GM23248 (cell line): ENCODE data around the gene AOPEP. TPM values are rescaled to one million over a fixed set of nuclear protein-coding genes. Genes with fewer than 3 reads are reported as not detected.
A peak's percentile ranks its signal among the peaks of the same experiment; 100 is the strongest.

Experiments used
- DNase-seq: peaks from one replicate; pipeline ENCODE4 v3.0.0-alpha.2; 2015
- H2AFZ ChIP-seq: fragments of 200-600 bp; sonication (generic); 2 replicates; pipeline ENCODE4 v1.6.1; 2016; ENCODE audit warnings: antibody characterized with exemption
- H3F3A ChIP-seq: fragments of 200-600 bp; sonication (generic); 2 replicates; pipeline ENCODE4 v1.6.1; 2016; ENCODE audit warnings: mild to moderate bottlenecking, antibody characterized with exemption, mixed run types; ENCODE audit not compliant: insufficient read depth
- H3K27ac ChIP-seq: fragments of 200-600 bp; sonication (generic); 2 replicates; pipeline ENCODE4 v1.5.1; 2016; ENCODE audit warnings: mild to moderate bottlenecking
- H3K27me3 ChIP-seq: fragments of 200-600 bp; sonication (generic); replicated peaks from 2 replicates; pipeline ENCODE4 v1.6.1; 2016; ENCODE audit warnings: mild to moderate bottlenecking; ENCODE audit not compliant: insufficient read depth
- H3K36me3 ChIP-seq: fragments of 200-600 bp; sonication (generic); 2 replicates; pipeline ENCODE4 v1.6.1; 2016; ENCODE audit warnings: low read depth, mild to moderate bottlenecking
- H3K4me1 ChIP-seq: fragments of 200-600 bp; sonication (generic); 2 replicates; pipeline ENCODE4 v1.6.1; 2016; ENCODE audit warnings: mild to moderate bottlenecking; ENCODE audit not compliant: insufficient read depth
- H3K4me2 ChIP-seq: fragments of 200-600 bp; sonication (generic); one replicate; pipeline ENCODE4 v1.6.1; 2016; ENCODE audit warnings: mild to moderate bottlenecking; ENCODE audit not compliant: unreplicated experiment
- H3K4me3 ChIP-seq: fragments of 200-600 bp; sonication (generic); 2 replicates; pipeline ENCODE4 v1.5.1; 2016; ENCODE audit warnings: mild to moderate bottlenecking
- H3K79me2 ChIP-seq: fragments of 200-600 bp; sonication (generic); 2 replicates; pipeline ENCODE4 v1.6.1; 2016; ENCODE audit warnings: mild to moderate bottlenecking; ENCODE audit not compliant: insufficient read depth
- H3K9ac ChIP-seq: fragments of 200-600 bp; sonication (generic); 2 replicates; pipeline ENCODE4 v1.6.1; 2016; ENCODE audit warnings: mild to moderate bottlenecking
- H3K9me2 ChIP-seq: fragments of 200-600 bp; sonication (generic); 2 replicates; pipeline ENCODE4 v1.6.1; 2016; ENCODE audit warnings: mixed run types, mild to moderate bottlenecking, moderate library complexity; ENCODE audit not compliant: insufficient read depth
- H3K9me3 ChIP-seq: fragments of 200-600 bp; sonication (generic); one replicate; pipeline ENCODE4 v1.6.1; 2017; ENCODE audit warnings: low read depth
- H4K20me1 ChIP-seq: fragments of 200-600 bp; sonication (generic); 2 replicates; pipeline ENCODE4 v1.6.0; 2016; ENCODE audit not compliant: insufficient read depth
- EZH2 ChIP-seq: fragments of 200-600 bp; sonication (generic); IDR thresholded peaks from 2 replicates; pipeline ENCODE4 v1.6.1; 2018; ENCODE audit warnings: antibody characterized with exemption, mild to moderate bottlenecking; ENCODE audit not compliant: insufficient read depth, poor library complexity, severe bottlenecking
- EZH2phosphoT487 ChIP-seq: fragments of 200-600 bp; sonication (generic); IDR thresholded peaks from 2 replicates; pipeline ENCODE4 v1.6.1; 2018; ENCODE audit warnings: antibody characterized with exemption, moderate library complexity, mild to moderate bottlenecking, low read depth; ENCODE audit not compliant: insufficient read depth
- WGBS, 2 experiments: methylation state at CpG; one replicate each; pipeline ENCODE4 v1.1.6; 2015 to 2017; ENCODE audit warnings: low lambda C conversion rate in 2 of 2, low coverage in 1 of 2; ENCODE audit errors: missing lambda C conversion rate in 2 of 2; 5-methylcytosine and 5-hydroxymethylcytosine counted together
- in situ Hi-C: fragments of 300-500 bp; cut with MboI; formaldehyde crosslinking; loops from 2 replicates; pipeline ENCODE4 v1.15.0; 2020
- polyA plus RNA-seq: library from polyadenylated mRNA; unstranded; fragments of >200 nt; fragmentation: Nextera tagmentation; extraction: Ambion mirVana; gene quantifications from 2 replicates; pipeline ENCODE4 v1.2.1, GENCODE V29; 2016
- total RNA-seq: library from RNA; depleted of rRNA; stranded (reverse); fragments of >200 nt; shearing (Covaris generic); gene quantifications from 2 replicates; pipeline ENCODE4 v1.2.3, GENCODE V29; 2014

The AOPEP gene
- total and polyA plus RNA-seq, 2 experiments from 2014 or later = 90.0 to 120 TPM

- peak overlapping the region; percentile 54 for H3K4me2 ChIP-seq
- DNase-seq = peak; percentile 64
- H3K9me2 ChIP-seq = no peaks in the 10 kb centered on the region
- 0 out of 2 replicates have a peak overlapping the region, but pooled peaks have one; percentile 12 for H3K4me3 ChIP-seq
- in situ Hi-C loops = no loop called here
- peak overlapping the region; percentile 14; the same call in 1 of the 2 replicates for H3K27ac ChIP-seq
- TF ChIP-seq EZH2 (no peak), EZH2phosphoT487 (no peak)
- H2AFZ ChIP-seq = peak overlapping the region; percentile 23; the same call in 1 of the 2 replicates
- 17 to 25% methylated on average over 2 of the region's 2 CpGs for WGBS, 2 experiments
- no peaks in the 10 kb centered on the region for H4K20me1 ChIP-seq
- H3K27me3 ChIP-seq = no peaks in the 10 kb centered on the region
- H3K4me1 ChIP-seq = peaks cover 35% of the 10 kb centered on the region
- peak overlapping the region; percentile 6; the same call in 1 of the 2 replicates for H3K9ac ChIP-seq
- H3K9me3 ChIP-seq = no peaks in the 10 kb centered on the region
- 0 out of 2 replicates have a peak, but pooled peaks cover 6% of the 10 kb centered on the region for H3F3A ChIP-seq
- no peaks in the 10 kb centered on the region for H3K79me2 ChIP-seq
- no peaks in the 10 kb centered on the region for H3K36me3 ChIP-seq
Measured at GRCh38 chr9:94822273-94822672, 95.8 kb downstream of the AOPEP start.

GRCh38 chr9:94823710-94824109 is 97.2 kb downstream of the AOPEP start:
- TF ChIP-seq EZH2 = no peak
- no peak for TF ChIP-seq EZH2phosphoT487
- no peaks in the 10 kb centered on the region for H3K36me3 ChIP-seq
- H2AFZ ChIP-seq = no peak overlapping the region
- H3K27me3 ChIP-seq = no peaks in the 10 kb centered on the region
- DNase-seq = no peak
- 0 out of 2 replicates have a peak, but pooled peaks cover 6% of the 10 kb centered on the region for H3F3A ChIP-seq
- H3K27ac ChIP-seq = no peak overlapping the region
- in situ Hi-C loops = no loop called here
- no peaks in the 10 kb centered on the region for H3K79me2 ChIP-seq
- H3K9me2 ChIP-seq = no peaks in the 10 kb centered on the region
- no peaks in the 10 kb centered on the region for H4K20me1 ChIP-seq
- no peak overlapping the region for H3K4me3 ChIP-seq
- no peak overlapping the region for H3K4me2 ChIP-seq
- WGBS, 2 experiments = 97 to 98% methylated on average over 5 of the region's 5 CpGs
- H3K4me1 ChIP-seq = peaks cover 31% of the 10 kb centered on the region
- no peak overlapping the region for H3K9ac ChIP-seq
- no peaks in the 10 kb centered on the region for H3K9me3 ChIP-seq

- no peaks in the 10 kb centered on the region for H3K27me3 ChIP-seq
- no peaks in the 10 kb centered on the region for H3K9me3 ChIP-seq
- in situ Hi-C loops = no loop called here
- peaks cover 31% of the 10 kb centered on the region for H3K4me1 ChIP-seq
- no peaks in the 10 kb centered on the region for H4K20me1 ChIP-seq
- no peaks in the 10 kb centered on the region for H3K36me3 ChIP-seq
- 0 out of 2 replicates have a peak, but pooled peaks cover 6% of the 10 kb centered on the region for H3F3A ChIP-seq
- no peak for DNase-seq
- H3K9ac ChIP-seq = no peak overlapping the region
- H3K9me2 ChIP-seq = no peaks in the 10 kb centered on the region
- H3K4me3 ChIP-seq = no peak overlapping the region
- no peak overlapping the region for H3K4me2 ChIP-seq
- TF ChIP-seq EZH2 (no peak), EZH2phosphoT487 (no peak)
- H3K79me2 ChIP-seq = no peaks in the 10 kb centered on the region
- H2AFZ ChIP-seq = no peak overlapping the region
- 47 to 51% methylated on average over 2 of the region's 2 CpGs for WGBS, 2 experiments
- no peak overlapping the region for H3K27ac ChIP-seq
Measured at GRCh38 chr9:94824411-94824810, 97.9 kb downstream of the AOPEP start.

GRCh38 chr9:94824913-94825610 is 98.6 kb downstream of the AOPEP start:
- H3K9me3 ChIP-seq = no peaks in the 10 kb centered on the region
- H3K9me2 ChIP-seq = no peaks in the 10 kb centered on the region
- H4K20me1 ChIP-seq = no peaks in the 10 kb centered on the region
- H3K4me2 ChIP-seq = no peak overlapping the region
- 46 to 51% methylated on average over 12 of the region's 12 CpGs for WGBS, 2 experiments
- H3K27me3 ChIP-seq = no peaks in the 10 kb centered on the region
- DNase-seq = no peak
- no peak for TF ChIP-seq EZH2
- TF ChIP-seq EZH2phosphoT487 = no peak
- H3K36me3 ChIP-seq = no peaks in the 10 kb centered on the region
- H3K4me3 ChIP-seq = no peak overlapping the region
- peaks cover 31% of the 10 kb centered on the region for H3K4me1 ChIP-seq
- H3K27ac ChIP-seq = no peak overlapping the region
- H3K9ac ChIP-seq = no peak overlapping the region
- in situ Hi-C loops = no loop called here
- no peaks in the 10 kb centered on the region for H3K79me2 ChIP-seq
- 0 out of 2 replicates have a peak, but pooled peaks cover 6% of the 10 kb centered on the region for H3F3A ChIP-seq
- H2AFZ ChIP-seq = no peak overlapping the region
